ENCODE data around the gene GOLGA3.
"Not testable (repeated sequence)": the region's sequence is repeated elsewhere in the genome, so short reads cannot be mapped to it uniquely, and the experiment has no call there.

GOLGA3 gene

GRCh38 chr12:132777614-132778013 lies 51.1 kb downstream of the GOLGA3 start:
- no peak for DNase-seq

- no peak for DNase-seq
Observed at GRCh38 chr12:132776816-132777568, 51.7 kb downstream of the GOLGA3 start.

DNA sequence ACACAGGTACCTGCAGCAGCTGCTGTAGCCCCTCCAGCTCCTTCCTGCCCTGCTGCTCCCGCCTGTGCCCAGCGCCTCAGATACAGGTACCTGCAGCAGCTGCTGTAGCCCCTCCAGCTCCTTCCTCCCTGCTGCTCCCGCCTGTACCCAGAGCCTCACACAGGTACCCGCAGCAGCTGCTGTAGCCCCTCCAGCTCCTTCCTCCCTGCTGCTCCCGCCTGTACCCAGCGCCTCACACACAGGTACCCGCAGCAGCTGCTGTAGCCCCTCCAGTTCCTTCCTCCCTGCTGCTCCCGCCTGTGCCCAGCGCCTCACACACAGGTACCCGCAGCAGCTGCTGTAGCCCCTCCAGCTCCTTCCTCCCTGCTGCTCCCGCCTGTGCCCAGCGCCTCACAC lies 52.4 kb downstream of the GOLGA3 start:
- DNase-seq, result not testable (repeated sequence)

DNA sequence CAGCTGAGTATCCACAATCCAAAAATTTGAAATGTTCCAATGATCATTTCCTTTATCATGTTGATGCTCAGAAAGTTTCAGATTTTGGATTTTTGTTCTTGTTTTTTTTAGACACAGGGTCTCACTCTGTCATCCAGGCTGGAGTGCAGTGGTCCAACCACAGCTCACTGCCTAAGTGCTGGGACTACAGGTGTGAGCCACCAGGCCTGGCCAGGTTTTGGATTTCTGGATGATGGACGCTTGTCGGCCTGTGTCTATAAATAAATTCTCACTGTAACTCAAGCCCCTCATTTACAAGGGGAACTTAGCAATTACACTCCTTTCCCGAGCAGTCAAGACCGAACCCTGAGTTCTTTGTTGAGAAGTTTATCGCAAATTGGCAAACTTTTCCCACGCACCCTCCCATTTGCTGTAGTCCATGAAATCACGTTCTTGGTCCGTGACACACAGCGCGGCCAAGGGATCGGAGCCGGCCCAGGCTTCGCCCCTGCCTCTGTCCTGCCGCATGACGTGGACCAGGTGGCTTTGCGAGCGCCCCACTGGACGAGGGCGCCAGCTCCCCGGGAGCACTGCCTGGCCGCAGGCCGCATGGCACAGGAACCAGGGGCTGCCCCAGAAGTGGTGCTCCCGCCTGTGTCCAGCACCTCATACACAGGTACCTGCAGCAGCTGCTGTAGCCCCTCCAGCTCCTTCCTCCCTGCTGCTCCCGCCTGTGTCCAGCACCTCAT lies 53.0 kb downstream of the GOLGA3 start:
- no peak for DNase-seq

DNA sequence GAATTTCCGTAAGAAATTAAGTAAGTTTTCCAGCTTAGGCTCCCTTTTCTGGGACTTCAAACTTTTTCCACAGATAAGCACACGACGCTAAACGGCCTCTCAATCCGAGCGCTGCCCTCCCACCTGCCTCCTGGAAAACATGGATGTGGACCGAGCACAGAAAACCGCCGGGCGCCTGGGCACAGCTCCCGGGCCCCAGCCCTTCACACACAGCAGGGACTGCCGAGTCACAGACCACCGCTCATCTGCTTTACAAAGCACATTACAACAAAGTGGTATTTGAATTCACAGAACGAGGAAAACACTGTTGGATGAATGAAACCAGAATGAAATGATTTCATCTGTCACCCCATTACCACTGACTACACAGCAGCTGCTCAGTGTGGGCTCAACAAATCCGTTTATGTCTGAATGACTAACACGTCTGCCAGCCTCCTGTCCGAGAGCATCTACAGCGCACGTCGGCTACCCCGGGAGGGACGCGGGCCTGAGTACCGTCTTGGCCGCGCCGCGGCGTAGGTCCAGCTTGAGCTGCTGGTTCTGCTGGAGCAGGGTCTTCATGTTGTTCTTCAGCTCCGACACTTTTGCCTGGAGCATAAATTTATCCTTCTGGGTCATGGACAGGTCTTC lies 53.9 kb downstream of the GOLGA3 start:
- no peak for DNase-seq

- DNase-seq, result no peak
Observed at GRCh38 chr12:132774159-132774558, 54.5 kb downstream of the GOLGA3 start.

DNA sequence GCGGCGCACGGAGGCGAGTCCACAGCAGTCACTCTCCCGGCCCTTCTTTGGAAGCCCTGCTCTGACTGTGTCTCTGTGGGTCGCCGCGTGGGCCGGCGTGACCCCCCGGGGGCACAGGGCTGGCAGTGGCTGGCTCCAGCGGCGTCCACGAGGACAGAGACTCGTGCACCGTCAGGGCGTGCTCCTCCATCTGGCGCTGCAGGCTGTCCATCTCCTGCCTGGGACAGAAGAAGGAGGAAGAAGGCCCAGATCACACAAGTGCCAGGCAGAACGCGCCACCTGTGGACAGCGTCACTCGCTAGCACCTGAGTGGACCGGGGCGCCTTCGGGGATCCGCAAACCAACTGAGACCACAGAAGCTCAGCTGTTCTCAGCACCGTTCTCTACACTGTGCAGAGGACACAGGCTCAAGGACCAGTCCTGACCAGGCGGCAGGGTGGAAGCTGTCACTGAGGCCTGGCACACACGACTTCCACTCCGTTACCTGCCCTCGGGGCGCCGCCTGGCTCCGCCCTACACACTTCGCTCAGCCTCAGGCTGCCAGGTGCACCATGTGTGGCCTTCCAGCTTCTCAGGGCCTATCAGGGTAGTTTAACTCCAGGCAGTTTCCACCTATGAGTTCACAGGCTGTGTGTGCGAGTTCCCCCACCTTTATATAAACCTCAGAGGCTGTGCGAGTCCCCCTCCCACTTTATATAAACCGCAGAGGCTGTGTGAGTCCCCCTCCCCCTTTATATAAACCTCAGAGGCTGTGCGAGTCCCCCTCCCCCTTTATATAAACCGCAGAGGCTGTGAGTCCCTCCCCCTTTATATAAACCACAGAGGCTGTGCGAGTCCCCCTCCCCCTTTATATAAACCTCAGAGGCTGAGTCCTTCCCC lies 55.4 kb downstream of the GOLGA3 start:
- no peak for DNase-seq

DNA sequence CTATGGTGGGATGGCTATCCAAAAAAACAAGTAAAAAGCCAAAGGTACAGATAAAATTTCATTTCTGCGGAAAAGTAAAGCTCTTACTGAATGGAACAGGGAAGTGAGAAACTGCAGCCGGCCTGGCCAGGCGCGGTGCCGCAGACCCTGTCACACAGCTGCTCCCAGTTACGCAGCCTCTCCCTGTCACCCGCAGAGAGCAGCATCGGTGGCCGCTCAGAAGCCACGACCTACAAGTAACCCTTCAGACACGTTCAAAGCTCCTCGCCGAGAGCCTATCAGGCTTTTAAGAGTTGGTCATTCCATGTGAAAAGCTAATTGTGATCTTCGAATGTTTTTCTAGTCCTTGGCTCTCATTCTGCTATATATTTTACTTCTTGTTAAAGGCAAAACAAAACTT lies 56.1 kb downstream of the GOLGA3 start:
- no peak for DNase-seq

- DNase-seq, result peak; percentile 47 to 48
Observed at GRCh38 chr12:132771126-132771838, 57.4 kb downstream of the GOLGA3 start.

DNA sequence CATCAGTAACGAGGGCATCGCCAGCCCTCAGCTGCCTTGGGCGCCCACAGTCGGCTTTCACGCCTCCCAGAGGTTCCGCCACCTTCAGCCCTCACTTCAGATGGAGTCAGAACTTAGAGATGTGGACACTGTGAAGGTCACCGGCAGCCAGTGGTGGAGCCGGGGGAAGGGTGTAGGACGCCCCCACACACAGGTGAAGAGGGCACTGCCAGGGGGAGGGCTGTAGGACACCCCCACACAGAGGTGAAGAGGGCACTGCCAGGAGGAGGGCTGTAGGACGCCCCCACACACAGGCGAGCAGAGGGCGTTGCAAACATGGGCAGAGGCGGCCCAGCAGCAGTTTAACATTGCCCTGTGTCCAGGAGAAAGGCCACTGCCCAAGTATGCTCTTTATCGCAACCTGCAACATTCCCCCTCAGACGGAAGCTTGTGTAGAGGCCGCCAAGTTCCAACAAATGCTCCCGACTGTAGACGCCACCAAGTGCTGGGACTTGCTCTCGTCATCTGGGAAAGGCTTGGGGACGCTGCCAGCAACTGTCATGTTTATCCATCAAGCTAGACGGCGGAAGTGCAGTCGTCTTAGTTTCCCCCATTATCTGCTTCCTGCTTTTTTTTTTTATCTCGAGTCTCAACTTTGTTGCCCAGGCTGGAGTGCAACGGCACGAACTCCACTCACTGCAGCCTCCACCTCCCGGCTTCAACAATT lies 62.1 kb downstream of the GOLGA3 start:
- no peak for DNase-seq

- no peak for DNase-seq
Observed at GRCh38 chr12:132765361-132765760, 63.3 kb downstream of the GOLGA3 start.

DNA sequence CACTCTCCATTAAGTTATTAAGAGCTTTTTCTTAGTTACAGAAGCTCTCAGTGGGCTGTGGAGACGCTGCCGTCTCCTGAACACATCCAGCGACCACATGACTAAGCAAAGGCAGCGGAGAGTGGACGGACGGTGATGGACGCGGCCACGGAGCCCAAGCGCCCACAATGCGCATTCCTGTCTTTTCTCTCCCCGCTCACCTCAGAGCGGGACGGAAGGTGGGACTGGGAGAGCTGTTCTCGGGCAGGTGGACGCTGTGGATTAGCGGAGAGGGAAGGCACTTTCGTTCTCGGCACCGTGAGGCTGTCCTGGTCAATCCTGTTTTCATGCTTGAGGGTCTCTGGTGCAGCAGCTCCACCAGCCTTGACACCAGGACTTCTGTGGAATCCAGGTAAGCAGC lies 64.4 kb downstream of the GOLGA3 start:
- DNase-seq, result no peak

GRCh38 chr12:132761921-132762583 lies 66.6 kb downstream of the GOLGA3 start:
- peak; percentile 82 to 87 for DNase-seq

GRCh38 chr12:132761032-132761920 lies 67.4 kb downstream of the GOLGA3 start, which contains the start of gene ANKLE2:
Gene ANKLE2, minus strand, starts transcription at chr12:132761832. Its CDS starts 34 bp downstream, at chr12:132761798.
- peak; percentile 65 to 72 for DNase-seq

- DNase-seq, result no peak
Observed at GRCh38 chr12:132759359-132759758, 69.3 kb downstream of the GOLGA3 start.

DNA sequence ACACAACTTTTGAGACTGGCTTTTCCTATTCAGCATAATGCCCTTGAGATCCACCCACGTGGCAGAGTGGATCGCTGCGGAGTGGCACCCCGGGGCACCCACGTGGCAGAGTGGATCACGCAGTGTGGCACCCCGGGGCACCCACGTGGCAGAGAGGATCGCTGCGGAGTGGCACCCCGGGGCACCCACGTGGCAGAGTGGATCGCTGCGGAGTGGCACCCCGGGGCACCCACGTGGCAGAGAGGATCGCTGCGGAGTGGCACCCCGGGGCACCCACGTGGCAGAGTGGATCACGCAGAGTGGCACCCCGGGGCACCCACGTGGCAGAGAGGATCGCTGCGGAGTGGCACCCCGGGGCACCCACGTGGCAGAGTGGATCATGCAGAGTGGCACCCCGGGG lies 69.8 kb downstream of the GOLGA3 start:
- not testable (repeated sequence) for DNase-seq

GRCh38 chr12:132754160-132754932 lies 74.3 kb downstream of the GOLGA3 start:
- no peak for DNase-seq

DNA sequence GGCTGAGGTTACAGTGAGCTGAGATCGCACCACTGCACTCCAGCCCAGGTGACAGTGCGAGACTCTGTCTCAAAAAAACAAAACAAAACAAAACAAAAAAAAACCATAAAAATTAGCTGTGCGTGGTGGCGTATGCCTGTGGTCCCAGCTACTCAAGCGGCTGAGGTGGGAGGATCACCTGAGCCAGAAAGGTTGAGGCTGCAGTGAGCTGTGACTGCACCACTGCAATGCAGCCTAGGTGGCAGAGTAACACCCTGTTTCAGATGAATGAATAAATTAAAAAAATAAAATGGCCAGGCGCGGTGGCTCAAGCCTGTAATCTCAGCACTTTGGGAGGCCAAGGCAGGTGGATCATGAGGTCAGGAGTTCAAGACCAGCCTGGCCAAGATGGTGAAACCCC lies 75.0 kb downstream of the GOLGA3 start:
- DNase-seq, result not testable (repeated sequence)

DNA sequence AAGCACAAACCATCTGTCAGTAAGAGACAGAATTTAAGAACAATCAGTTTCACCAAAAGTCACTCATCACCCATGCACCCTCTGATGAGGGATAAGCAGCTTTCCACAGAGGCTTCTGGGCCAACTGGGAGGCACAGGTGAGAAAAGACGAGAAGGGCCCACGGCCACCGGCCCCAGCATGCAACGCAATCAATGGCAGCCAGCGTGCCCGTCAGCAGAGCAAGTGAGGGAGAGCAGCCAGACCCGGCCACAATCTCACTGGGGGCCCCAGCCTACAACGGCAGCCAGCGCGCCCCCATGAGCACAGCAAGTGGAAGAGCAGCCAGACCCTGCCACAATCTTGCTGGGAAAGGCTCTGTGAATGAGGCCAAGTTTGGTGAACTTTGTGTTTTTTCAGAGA lies 80.3 kb downstream of the GOLGA3 start:
- no peak for DNase-seq

Data from activated CD4-positive, alpha-beta T cell treated with anti-CD3 and anti-CD28 coated beads for 4 hours (primary cell).